ENCODE results near the gene ABCA4. TPM values are rescaled to one million over a fixed set of nuclear protein-coding genes. Genes with fewer than 3 reads are reported as not detected.

Gene ABCA4
- total and polyA plus RNA-seq, 2 of the 8 experiments (the other 6 are each of a cell fraction or from before 2014, with no cell fraction given) = 0.06 TPM; not detected in 1

- Histone ChIP-seq H3K9ac (replicated peaks in 1 of 4; ENCODE audit: extremely low read depth in 1 of 4, low read depth in 3 of 4, low read length in 3 of 4) (no peak overlapping the region), H3K4me3 (ENCODE audit: extremely low read depth in 1 of 4, insufficient read depth in 2 of 4, low read depth in 3 of 4, low read length in 4 of 4) (no peak overlapping the region), H3K23ac (ENCODE audit: insufficient read length) (no peak overlapping the region), H3K9me3 (ENCODE audit: insufficient read depth in 2 of 2, low read depth in 1 of 2, low read length in 1 of 2) (no peaks in the 10 kb centered on the region), H2BK15ac (ENCODE audit: low read length) (no peak overlapping the region), H4K20me1 (replicated peaks in 1 of 2; ENCODE audit: control insufficient read depth in 1 of 2, insufficient read depth in 2 of 2, low read length in 2 of 2) (no peaks in the 10 kb centered on the region), H2BK20ac (ENCODE audit: low read length) (no peak overlapping the region; the same call in 1 of the 2 replicates), H3K79me1 (ENCODE audit: low read depth, low read length) (no peaks in the 10 kb centered on the region), H2AK5ac (ENCODE audit: low read depth, low read length) (no peak overlapping the region), H3K27me3 (replicated peaks in 1 of 4; ENCODE audit: control insufficient read depth in 3 of 4, extremely low read depth in 1 of 4, insufficient read depth in 3 of 4, low read length in 3 of 4) (no peaks in the 10 kb centered on the region), H3K4me2 (ENCODE audit: insufficient read depth in 1 of 2, low read depth in 2 of 2, low read length in 2 of 2) (0 out of 4 replicates have a peak overlapping the region, but pooled peaks of 1 of the 2 experiments have one; percentile 5), H3K18ac (ENCODE audit: extremely low read depth, low read length) (no peak overlapping the region), H2BK12ac (ENCODE audit: low read depth, low read length) (no peak overlapping the region), H2BK120ac (replicated peaks; ENCODE audit: low read depth, low read length) (no peak overlapping the region), H2BK5ac (ENCODE audit: low read depth, low read length) (no peak overlapping the region), H4K5ac (ENCODE audit: insufficient read length, low read depth, low read length) (no peak overlapping the region), H3K4me1 (replicated peaks in 1 of 4; ENCODE audit: control insufficient read depth in 3 of 4, insufficient read depth in 4 of 4, low read length in 3 of 4) (peaks cover 0 to 13% (median 7%) of the 10 kb centered on the region in 4 experiments; a peak in 6 of 7 replicates), H3K36me3 (ENCODE audit: control insufficient read depth in 2 of 4, insufficient read depth in 4 of 4, low read length in 3 of 4) (no peaks in the 10 kb centered on the region), H3K79me2 (ENCODE audit: control insufficient read depth in 1 of 2, insufficient read depth in 2 of 2, low read length in 2 of 2) (no peaks in the 10 kb centered on the region), H3K27ac (ENCODE audit: low read depth, low read length) (no peak overlapping the region), H2AFZ (ENCODE audit: low read length) (no peak overlapping the region), H3K56ac (replicated peaks; ENCODE audit: insufficient read length, low read depth, low read length) (no peak overlapping the region), H4K8ac (ENCODE audit: extremely low read depth, insufficient read depth, low read length) (no peak overlapping the region), H4K91ac (replicated peaks; ENCODE audit: insufficient read length, low read length) (no peak overlapping the region), H3K23me2 (ENCODE audit: low read depth, low read length) (no peaks in the 10 kb centered on the region), H3K4ac (replicated peaks; ENCODE audit: insufficient read length, low read depth, low read length) (no peak overlapping the region), H3K14ac (ENCODE audit: insufficient read length) (no peak overlapping the region)
- FAIRE-seq = no peak
- ChIA-PET CTCF (ENCODE audit: partially characterized antibody) (interaction anchor here (1.0 to 38.0 kb wide), 7 partner anchors 8 to 287 kb away, joined by 3 to 807 read pairs (median 23); partner anchors contain the start of gene ARHGAP29), POLR2A (ENCODE audit: partially characterized antibody) (no interaction called here)
- WGBS, 2 experiments (ENCODE audit: extremely low coverage in 1 of 2, insufficient coverage in 1 of 2, insufficient read length in 1 of 2, insufficient replicate concordance in 2 of 2, low coverage in 1 of 2, low lambda C conversion rate in 2 of 2, missing lambda C conversion rate in 1 of 2) = 80% methylated on average over 2 of the region's 2 CpGs; no CpG with 5 or more reads in 1 of the 2 experiments
- no peak for DNase-seq (ENCODE audit: low read depth in 1 of 2, low spot score in 2 of 2)
- TF ChIP-seq CBX5 (IDR thresholded peaks at IDR 0.05; ENCODE audit: low read depth, low read length) = no peak
- TF ChIP-seq EP300 (IDR thresholded peaks at IDR 0.05; ENCODE audit: borderline replicate concordance in 1 of 2, low read depth in 2 of 2, low read length in 2 of 2) = no peak
Observed at GRCh38 chr1:94047949-94048348, 73.0 kb downstream of the ABCA4 start.
